Neuron (in vitro differentiated cells): ENCODE data around the gene LCN10.
"Not testable (repeated sequence)": the region's sequence is repeated elsewhere in the genome, so short reads cannot be mapped to it uniquely, and the experiment has no call there.

ENCODE experiments used
- H2AFZ ChIP-seq: one replicate; pipeline ENCODE4 v1.6.1; 2013; ENCODE audit warnings: low read depth, mild to moderate bottlenecking, inconsistent platforms, low read length, moderate library complexity
- H3K27me3 ChIP-seq: one replicate; pipeline ENCODE4 v1.6.1; 2013; ENCODE audit warnings: low read length; ENCODE audit not compliant: insufficient read depth
- H3K36me3 ChIP-seq: one replicate; pipeline ENCODE4 v1.6.1; 2013; ENCODE audit warnings: low read length; ENCODE audit not compliant: insufficient read depth
- H3K4me1 ChIP-seq: one replicate; pipeline ENCODE4 v1.6.1; 2013; ENCODE audit warnings: low read length; ENCODE audit not compliant: insufficient read depth
- H3K4me3 ChIP-seq: 2 replicates; pipeline ENCODE4 v1.5.1; 2013; ENCODE audit warnings: mild to moderate bottlenecking, low read length, moderate library complexity
- H3K9me3 ChIP-seq: one replicate; pipeline ENCODE4 v1.6.1; 2013; ENCODE audit warnings: low read length

LCN10 gene

DNA sequence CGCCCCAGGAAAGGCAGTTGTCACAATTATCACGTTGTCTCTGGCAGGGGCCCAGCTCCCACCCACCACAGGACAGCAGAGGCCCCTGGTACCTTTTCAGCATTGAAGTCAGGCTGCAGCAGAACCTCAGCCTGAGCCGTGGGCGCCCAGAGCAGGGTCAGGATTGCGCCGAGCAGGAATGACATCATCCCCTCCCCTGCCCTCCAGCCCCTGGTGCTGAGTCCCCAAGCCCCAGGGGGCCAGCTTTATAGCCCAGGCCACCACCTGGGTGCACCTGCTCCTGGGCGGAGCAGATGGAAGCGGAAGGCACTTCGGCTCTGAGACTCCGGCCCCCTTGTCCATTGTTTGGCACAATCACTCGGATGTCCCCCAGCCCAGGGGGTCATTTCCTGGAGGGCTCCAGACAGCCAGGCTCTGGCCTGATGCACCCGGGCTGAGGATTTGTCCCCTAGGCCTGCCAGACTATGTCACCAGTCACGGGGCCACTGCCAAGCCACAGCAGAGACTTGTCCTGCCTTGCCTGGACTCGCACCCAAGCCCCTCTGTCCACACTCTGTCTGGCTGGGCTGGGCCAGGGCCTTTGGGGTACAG is 21.7 kb upstream of the LCN10 start, which contains the start of gene LCN15:
Gene LCN15 (minus strand): TSS at position 218 of the 591 bp plus-strand sequence. CDS start 30 bp downstream, at position 188.
- Histone ChIP-seq H3K4me1 (peaks cover 3% of the 10 kb centered on the region), H3K9me3 (no peaks in the 10 kb centered on the region), H3K36me3 (no peaks in the 10 kb centered on the region), H3K27me3 (no peaks in the 10 kb centered on the region), H2AFZ (no peak within 1 kb of the TSS), H3K4me3 (no peak within 1 kb of the TSS)

DNA sequence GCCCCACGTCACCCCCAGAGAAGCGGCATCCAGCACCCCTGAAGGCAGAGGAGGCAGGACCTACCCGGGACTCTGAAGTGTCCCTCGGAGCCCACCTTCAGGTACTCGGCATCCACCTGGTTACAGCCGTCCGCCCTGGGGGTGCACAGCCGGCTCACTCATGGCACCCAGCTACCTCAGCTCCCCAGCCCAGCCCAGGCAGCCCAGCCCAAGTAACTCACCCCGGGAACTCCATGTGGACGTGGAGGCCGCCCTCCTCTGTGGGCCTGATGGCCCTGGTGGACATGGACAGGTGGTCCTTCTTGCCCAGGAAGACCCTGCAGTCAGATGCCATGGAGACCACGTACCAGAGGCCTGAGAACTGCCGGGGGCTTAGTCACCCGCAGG is 20.9 kb upstream of the LCN10 start:
- Histone ChIP-seq H3K27me3 (no peaks in the 10 kb centered on the region), H2AFZ (no peak overlapping the region), H3K4me1 (peaks cover 3% of the 10 kb centered on the region), H3K9me3 (no peaks in the 10 kb centered on the region), H3K4me3 (no peak overlapping the region), H3K36me3 (no peaks in the 10 kb centered on the region)

DNA sequence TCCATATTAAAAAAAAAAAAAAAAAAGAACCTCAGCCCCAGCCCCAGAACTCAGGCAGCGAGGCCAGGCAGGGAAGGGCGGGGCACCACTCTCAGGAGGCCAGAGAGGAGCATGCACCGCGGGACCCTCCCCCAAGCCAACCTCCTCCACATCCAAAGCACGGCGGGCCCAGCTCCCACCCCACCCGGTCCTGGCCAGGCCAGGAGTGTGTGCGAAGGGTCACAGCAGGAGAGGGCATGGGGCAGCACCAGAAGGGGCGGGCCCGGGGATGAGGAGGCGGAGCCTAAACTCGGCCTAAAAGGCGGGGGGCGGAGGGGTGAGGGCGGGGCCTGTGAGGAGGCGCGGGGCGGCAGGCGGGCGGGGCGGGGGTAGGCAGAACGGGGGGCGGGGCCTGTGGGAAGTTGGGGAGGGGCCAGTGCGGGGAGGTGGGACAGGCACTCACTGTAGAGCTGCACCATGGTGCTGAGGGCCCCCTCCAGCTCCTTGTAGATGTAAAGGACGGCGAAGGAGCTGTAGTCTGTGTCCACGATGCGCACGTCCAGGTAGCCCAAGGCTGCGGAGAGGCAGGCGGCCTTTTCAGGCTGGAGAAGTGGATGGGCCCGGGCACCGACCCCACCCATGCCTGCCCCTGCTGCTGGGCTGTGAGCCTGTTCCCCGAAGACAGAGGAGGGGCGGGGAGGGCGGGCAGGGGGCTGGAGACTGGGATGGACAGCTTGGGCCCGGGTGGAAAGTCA is 20.3 kb upstream of the LCN10 start:
- peaks cover 3% of the 10 kb centered on the region for H3K4me1 ChIP-seq
- no peaks in the 10 kb centered on the region for H3K36me3 ChIP-seq
- no peak overlapping the region for H2AFZ ChIP-seq

DNA sequence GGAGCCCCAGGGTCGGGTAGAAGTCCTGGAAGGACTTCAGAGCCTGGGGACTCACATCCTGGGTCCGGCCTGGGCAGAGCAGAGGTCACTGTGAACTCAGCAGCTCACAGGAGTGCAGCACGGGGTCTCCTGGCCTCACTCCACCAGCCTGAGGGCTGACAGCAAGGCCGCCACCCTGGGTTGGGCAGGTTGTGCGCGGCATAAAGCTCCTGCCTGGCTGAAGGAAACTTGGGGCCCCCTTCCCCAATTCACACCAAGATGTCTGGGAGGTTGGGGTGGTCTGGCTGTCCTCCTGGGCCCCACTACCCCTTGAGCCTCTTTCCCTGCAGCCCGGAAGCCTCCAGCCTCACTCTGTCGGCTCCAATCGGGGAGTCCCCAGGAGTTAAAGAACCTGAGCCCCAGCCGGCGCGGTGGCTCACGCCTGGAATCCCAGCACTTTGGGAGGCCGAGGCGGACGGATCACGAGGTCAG is 19.5 kb upstream of the LCN10 start:
- Histone ChIP-seq H2AFZ (no peak overlapping the region), H3K4me1 (peaks cover 3% of the 10 kb centered on the region), H3K4me3 (no peak overlapping the region), H3K9me3 (no peaks in the 10 kb centered on the region), H3K36me3 (no peaks in the 10 kb centered on the region), H3K27me3 (no peaks in the 10 kb centered on the region)

More for the DNA sequence above, 20.3 kb upstream of the LCN10 start:
- Histone ChIP-seq H3K4me3 (no peak overlapping the region), H3K9me3 (no peaks in the 10 kb centered on the region), H3K27me3 (no peaks in the 10 kb centered on the region)

DNA sequence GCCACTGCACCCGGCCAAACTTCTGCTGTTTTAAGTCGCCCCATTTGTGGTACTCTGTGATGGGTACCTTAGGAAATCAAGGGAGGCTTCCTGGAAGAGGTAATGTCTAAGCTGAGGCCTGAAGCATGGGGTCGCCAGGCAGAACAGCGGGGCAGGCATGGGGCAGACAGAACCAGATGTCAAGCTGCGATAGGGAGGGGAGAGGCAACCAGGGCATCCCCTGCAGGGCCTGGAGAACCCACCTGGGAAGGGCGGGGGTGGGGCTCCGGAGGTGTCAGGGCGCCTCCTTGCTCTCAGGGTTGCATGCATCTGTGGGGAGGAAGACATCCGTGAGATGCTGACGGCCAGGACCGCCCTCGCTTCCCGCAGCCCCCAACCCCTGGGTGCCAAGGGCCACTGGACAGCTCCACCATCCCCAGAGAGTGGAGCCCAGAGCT is 18.8 kb upstream of the LCN10 start:
- no peaks in the 10 kb centered on the region for H3K27me3 ChIP-seq
- H3K36me3 ChIP-seq: no peaks in the 10 kb centered on the region
- H3K9me3 ChIP-seq: no peaks in the 10 kb centered on the region
- H3K4me1 ChIP-seq: peaks cover 3% of the 10 kb centered on the region
- no peak overlapping the region for H3K4me3 ChIP-seq
- no peak overlapping the region for H2AFZ ChIP-seq

DNA sequence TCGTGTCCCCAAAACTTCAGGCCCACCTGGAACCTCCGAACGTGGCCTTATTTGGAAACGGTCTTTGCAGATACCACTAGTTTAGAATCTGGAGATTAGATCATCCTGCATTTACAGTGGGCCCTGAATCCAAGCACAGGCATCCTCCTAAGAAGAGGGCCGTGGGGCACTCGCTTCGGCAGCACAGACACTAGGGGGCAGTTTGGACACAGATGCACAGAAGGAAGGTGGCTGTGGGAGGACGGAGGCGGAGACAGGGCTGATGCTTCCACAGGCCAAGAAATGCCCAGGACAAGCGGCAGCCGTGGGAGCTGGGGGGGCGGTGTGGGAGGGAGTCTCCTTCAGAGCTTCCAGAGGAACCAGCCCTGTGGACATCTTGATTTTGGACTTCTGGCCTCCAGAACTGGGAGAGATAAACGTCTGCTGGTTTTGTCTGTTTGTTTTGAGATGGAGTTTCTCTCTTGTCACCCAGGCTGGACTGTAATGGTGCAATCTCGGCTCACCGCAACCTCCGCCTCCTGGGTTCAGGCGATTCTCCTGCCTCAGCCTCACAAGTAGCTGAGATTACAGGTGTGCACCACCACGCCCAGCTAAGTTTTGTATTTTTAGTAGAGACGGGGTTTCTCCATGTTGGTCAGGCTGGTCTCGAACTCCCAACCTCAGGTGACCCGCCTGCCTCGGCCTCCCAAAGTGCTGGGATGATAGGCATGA is 18.2 kb upstream of the LCN10 start:
- H3K36me3 ChIP-seq, H3K4me3 ChIP-seq, H3K4me1 ChIP-seq, H3K27me3 ChIP-seq, H2AFZ ChIP-seq, H3K9me3 ChIP-seq: not testable (repeated sequence)

DNA sequence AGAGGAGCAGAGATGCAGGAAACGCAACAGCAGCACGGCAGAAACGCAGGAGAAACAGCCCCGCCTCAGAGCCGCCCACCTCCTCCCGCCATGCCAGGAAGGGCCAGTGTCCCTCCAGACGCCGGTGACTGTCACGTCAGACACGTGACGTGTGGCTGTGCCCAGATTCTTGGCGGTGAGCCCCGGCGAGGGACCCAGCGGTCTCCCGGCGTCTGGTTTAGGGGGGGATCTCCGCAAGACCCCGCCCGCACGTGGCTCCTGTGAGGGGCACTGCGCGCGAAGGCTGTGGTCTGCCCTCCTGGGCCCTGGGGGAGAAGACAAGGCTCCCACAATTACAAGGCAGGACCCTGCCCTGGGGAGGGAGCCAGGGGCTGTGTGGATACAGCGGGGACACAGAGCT is 17.7 kb upstream of the LCN10 start:
- no peaks in the 10 kb centered on the region for H3K9me3 ChIP-seq
- no peaks in the 10 kb centered on the region for H3K27me3 ChIP-seq
- H3K36me3 ChIP-seq: no peaks in the 10 kb centered on the region
- no peak overlapping the region for H3K4me3 ChIP-seq
- H2AFZ ChIP-seq: no peak overlapping the region
- H3K4me1 ChIP-seq: peaks cover 3% of the 10 kb centered on the region

DNA sequence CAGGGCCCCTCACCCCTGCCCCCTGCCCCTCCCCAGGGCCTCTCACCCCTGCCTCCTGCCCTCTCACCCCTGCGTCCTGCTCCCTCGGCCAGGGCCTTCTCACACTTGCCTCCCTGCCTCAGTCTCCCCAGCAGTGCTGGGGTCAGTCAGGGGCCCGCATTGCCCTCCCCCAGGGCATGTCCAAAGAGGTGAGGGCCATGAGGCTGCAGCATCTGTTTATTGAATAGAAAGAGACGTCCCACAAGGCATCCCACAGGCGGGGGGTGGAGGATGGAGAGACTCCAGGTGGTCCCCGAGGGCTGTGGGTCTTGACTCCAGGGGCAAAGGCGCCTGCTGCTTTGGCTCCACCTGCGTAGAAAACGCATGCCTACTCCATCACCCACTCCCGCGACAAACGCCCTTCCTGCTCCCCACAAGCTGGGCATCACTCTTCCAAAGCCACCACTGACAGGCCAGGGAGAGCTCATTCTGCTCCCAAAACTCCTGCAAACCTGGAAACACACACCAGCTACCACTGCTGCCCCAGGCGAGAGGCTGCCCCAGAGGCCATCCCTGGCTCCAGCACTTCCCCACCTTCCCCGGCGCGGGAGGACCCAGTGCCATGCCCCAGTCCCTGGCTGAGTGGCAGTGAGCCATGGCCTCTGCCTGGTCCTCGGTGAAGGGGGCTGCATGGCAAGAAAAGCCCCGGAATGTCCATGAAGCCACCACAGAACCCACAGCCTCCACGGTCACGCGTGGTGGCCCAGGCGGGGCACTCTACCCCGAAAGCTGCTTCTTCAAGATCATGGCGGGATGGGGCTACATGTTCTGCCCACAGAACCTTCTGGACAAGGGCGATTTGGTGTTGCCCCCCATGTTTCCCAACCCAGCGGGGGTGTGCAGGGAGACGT is 16.9 kb upstream of the LCN10 start:
- Histone ChIP-seq H3K4me1 (peaks cover 3% of the 10 kb centered on the region), H3K27me3 (no peaks in the 10 kb centered on the region), H3K9me3 (no peaks in the 10 kb centered on the region)

DNA sequence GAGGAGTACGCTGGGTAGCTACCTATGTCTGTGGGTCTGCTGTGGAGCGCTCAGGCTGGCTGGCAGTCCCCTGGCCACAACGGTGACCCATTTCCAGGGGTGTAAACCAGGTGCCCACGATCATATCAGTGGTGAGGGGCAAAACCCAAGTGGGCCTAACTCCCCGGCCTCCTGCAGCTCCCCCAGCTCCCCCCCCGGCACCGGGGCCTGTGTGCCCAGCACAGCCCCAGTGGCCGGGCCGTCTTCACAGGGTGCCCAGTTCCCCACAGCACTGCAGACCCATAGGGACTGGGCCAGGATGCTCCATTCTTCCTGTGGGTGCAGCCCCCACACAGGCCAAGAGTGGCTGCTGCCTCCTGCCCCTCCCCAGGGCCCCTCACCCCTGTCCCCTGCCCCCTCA is 16.3 kb upstream of the LCN10 start:
- Histone ChIP-seq H3K27me3 (no peaks in the 10 kb centered on the region), H3K4me1 (peaks cover 3% of the 10 kb centered on the region), H3K36me3 (no peaks in the 10 kb centered on the region), H3K9me3 (no peaks in the 10 kb centered on the region), H3K4me3 (no peak overlapping the region), H2AFZ (no peak overlapping the region)

More for the DNA sequence above, 16.9 kb upstream of the LCN10 start:
- H3K36me3 ChIP-seq: no peaks in the 10 kb centered on the region
- H2AFZ ChIP-seq: no peak overlapping the region
- H3K4me3 ChIP-seq: no peak overlapping the region

DNA sequence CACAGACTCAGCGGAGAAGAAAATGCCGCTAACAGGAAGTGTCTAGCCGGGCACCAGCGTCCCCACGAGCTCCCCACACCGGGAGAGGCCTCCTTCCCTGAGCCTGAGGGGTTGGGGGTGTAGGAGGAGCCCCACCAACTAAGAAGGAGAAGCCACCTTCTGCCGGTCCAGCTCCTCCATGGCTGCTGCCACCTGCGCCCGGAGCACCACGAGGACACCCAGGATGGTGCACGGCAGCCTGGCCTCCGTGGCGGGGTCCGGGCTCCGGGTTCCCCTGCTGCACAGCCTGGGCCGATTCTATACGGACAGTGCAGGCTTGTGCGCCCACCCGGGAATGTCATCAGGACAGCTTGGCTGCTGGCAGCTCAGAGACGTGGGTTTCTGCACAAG is 15.0 kb upstream of the LCN10 start:
- Histone ChIP-seq H3K9me3 (no peaks in the 10 kb centered on the region), H3K4me3 (no peak overlapping the region)

DNA sequence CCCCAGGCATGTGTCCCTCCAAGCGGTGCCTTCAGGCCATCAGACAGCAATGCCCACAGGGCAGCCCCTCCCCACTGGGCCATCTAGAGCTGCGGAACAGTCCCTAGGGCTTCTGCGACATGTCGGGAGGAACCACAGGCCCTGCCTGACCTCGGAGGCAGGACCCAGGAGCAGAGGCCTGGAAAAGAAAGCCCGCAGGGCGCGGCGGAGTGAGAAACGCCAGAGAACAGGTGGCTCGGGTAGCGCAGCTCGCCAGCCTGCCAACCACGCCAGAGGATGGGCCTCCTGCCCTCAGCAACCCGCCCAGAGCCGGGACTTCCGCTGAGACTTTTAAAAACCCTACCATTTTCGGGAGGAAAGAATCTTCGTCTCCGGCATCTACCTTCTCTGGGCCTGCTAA is 14.6 kb upstream of the LCN10 start:
- H3K4me1 ChIP-seq: peaks cover 3% of the 10 kb centered on the region
- no peak overlapping the region for H2AFZ ChIP-seq
- no peaks in the 10 kb centered on the region for H3K36me3 ChIP-seq

More for the DNA sequence above, 15.0 kb upstream of the LCN10 start:
- Histone ChIP-seq H3K4me1 (peaks cover 3% of the 10 kb centered on the region), H3K27me3 (peaks cover 3% of the 10 kb centered on the region), H3K36me3 (no peaks in the 10 kb centered on the region), H2AFZ (no peak overlapping the region)

DNA sequence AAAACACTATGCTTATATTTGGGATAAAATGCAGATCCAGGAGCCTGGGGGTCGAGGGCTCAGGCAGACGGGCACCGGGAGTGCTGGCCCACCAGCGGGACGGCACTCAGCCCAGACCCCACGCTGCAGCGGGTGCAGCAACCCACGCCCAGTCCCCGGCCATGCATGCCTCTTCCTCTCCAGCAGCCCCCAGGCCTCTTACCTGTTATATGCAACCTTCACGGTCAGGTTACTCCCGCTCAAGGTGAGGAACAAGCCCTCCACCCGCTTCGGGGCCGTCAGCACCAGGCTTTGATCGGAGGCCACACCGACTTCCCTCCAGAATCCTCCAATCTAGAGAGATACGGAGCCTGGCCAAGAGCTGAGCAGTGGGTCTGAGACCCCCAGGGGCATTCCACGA is 14.1 kb upstream of the LCN10 start:
- Histone ChIP-seq H3K9me3 (peaks cover 5% of the 10 kb centered on the region), H3K36me3 (no peaks in the 10 kb centered on the region), H2AFZ (no peak overlapping the region), H3K4me3 (no peak overlapping the region), H3K4me1 (peaks cover 3% of the 10 kb centered on the region), H3K27me3 (peaks cover 3% of the 10 kb centered on the region)

More for the DNA sequence above, 14.6 kb upstream of the LCN10 start:
- Histone ChIP-seq H3K4me3 (no peak overlapping the region), H3K9me3 (peaks cover under 1% of the 10 kb centered on the region), H3K27me3 (peaks cover 3% of the 10 kb centered on the region)
